Inferior parietal cortex (tissue), 1 donor: ENCODE measurements around the gene SCN4B.
A peak's percentile ranks its signal among the peaks of the same experiment; 100 is the strongest.

ENCODE experiments used
- DNase-seq: peaks from one replicate; pipeline ENCODE4 v3.0.0-alpha.2; 2016; ENCODE audit errors: extremely low spot score

SCN4B gene

DNA sequence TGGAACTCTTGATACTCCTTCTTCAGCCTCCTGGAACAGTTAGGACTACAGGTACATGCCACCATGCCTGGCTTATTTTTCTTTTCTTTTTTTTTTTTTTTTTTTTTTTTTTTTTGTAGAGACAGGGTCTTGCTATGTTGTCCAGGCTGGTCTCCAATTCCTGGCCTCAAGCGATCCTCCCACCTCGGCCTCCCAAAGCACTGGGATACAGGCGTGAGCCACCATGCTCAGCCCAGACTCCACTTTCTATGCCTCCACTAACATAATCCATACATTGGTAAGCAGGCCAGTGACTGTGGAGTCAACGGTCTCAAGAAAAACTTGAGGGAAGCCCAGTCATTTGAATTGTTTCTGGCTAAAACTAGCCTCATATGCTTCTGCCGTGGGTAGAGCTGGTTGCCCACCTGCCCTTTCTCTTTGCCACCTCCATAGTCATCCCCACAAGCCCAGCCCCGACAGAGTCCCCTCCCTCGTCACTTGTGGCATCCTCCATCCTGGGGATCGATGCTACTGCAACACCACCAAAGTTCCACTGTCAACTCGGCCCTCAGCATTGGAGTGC, 21.5 kb upstream of the SCN4B start:
- DNase-seq: no peak

DNA sequence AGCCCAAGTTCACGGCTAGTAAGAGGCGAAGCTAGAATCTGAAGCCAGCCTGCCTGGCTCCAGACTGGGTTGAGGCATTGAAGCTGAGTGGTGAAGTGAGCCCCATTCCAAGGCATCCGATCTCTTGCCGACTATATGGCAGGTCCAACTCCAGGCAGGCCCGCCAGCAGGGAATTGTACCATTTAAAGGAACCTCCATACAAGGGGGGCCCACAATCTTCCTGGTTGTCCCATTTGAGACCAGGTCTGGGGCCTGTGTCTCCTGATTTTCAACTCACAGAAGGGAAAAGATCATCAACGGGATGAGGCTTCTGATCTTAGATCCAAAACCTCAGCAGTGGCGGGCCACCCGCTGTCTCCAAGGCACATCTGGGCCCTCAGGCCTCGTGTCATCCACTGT, 19.7 kb upstream of the SCN4B start:
- DNase-seq: no peak

DNA sequence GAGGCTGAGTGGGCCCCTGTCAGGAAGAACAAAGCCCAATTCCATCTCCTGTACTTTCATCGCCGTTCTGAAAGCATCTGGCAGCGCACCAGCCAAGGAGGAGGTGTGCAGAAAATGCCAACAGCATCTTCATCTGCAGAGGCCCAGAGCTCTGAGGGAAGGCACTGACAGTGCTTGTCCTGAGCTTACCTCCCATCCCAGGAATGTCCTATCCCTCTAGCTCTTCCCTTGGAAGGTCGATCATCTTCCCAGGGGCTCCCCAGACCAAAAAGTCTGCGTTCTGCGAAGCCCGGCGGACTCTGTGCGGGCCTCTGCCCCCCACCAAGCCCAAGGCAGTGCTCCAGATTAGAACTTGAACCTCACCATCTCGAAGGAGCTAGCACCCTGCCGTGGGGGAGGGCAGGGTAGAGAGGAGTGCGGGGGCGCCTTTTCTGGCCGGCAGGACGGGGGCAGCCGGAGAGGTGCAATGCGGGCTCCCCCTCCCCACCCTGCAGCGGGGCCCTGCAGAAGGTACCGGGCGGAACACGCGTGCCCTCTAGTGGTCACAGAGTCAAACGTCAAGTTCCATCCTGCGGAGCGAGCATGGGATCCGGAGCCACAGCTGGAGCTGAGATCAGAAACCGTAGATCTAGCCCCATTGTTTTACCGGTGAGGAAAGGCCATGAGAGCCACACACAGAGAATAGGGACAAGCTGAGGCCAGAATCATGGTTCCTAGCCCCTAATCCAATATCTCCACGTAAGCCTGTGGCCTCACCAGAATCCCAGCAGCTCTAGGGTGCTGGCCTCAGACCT, 18.8 kb upstream of the SCN4B start:
- peak; percentile 93 for DNase-seq

DNA sequence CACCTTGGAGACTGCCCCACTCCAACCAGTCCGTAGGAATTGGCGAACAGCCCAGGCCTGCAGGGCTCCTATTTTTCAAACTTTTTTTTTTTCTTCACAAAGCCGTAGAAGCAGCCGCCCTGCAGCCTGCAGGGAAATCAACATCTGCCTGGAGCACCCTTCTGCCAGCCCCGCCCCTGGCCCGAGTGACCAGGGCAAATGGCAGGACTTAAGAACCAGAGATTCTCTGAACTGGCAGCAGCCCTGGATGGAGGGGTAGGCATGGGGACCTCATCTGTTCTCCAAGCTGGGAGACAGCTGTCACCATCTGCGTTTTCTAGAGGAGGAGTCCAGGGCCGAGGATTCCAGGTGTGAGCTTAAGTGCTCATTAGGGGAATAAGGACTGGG, 18.3 kb upstream of the SCN4B start:
- no peak for DNase-seq

DNA sequence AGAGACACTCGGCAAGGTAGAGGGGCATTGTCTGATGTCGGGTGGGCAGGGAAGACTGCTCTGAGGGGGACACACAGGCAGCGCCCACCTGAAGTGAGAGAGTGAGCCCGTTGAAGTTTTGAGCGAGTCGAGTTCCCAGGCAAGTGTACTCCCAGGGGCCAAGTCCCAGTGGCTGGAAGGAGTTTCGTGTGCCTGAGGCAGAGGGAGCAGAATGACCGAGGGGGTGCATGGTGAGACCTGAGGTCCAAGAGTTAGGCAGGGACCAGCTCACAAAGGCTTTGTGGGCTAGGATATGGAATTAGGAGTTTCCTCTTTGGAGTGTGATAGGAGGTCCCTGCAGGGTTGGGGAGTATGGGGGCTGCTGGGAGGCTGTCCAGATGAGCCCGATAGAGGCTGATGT, 17.6 kb upstream of the SCN4B start:
- DNase-seq: no peak

DNA sequence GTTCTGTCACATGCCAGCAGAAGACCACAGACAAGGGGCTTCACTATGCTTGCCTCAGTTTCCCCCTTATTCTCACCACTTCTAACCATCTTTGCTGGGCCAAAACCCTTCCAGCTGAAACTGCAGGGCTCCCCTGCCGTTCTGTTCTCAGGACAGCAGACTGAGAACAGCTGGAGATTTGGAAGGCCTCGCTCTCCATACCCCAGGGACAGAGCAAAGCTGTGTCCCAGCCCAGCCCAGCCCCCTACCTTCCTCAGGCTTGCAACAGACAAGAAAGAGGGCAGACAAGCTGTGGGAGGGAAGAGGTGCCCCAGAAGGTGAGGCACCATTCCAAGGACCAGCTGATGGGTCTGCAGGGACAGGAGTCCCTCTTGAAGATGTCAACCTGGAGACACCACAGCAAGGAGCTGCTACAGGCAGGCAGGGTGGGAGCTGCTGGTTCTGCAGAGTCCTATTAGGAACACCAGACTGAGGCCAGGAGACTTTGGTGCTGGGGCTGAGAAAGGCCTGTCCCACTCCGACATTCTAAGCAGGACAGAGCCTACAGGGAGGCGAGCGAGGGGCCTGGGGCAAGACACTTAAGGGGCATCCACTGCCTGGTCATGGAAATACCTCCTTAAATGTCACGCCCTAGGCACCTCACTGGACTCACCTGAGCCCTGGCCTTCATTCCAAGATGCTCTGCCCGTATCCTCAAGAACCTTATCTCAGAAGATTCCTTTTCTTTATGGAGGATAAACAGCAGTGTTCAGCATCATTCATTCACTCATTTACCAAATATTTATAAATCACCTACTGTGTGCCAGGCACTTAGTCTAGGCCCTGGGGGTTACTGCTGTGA, 16.9 kb upstream of the SCN4B start:
- no peak for DNase-seq

DNA sequence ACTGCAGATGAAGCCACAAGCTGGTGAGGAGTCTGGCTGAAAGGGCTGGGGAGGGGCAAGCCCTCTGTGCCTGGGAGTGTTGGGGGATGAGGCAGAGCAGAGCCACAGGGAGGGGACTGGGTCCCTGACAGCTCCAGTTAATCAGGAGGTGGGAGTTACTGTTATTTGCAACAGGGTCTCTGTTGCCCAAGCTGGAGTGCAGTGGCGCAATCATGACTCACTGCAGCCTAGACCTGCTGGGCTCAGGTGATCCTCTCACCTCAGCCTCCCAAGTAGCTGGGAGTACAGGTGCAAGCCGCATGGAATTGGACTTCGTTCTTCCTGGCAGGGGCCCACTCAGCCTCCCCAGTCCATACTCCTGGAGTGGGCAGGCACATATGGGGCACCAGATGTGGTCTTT, 16.1 kb upstream of the SCN4B start:
- DNase-seq: no peak

DNA sequence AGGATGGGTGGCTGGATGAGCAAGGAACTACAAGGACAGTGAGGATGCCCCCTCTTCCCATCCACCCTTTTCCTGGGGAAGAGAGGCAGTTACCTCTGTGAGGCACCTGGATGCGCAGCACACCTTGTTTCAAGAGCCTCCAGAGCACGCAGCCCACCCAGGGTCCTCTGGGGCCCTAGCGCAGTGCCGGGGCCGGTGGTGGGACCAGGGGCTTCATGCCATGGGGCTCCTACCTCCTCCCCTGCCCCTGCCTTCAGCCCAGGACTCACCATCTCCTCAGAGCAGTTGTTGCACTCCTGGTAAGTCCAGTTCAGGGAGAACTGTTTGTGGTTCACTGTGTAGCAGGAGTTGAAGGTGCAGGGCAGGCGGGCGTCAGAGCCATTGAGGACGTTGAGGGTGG, 15.7 kb upstream of the SCN4B start:
- DNase-seq: no peak

DNA sequence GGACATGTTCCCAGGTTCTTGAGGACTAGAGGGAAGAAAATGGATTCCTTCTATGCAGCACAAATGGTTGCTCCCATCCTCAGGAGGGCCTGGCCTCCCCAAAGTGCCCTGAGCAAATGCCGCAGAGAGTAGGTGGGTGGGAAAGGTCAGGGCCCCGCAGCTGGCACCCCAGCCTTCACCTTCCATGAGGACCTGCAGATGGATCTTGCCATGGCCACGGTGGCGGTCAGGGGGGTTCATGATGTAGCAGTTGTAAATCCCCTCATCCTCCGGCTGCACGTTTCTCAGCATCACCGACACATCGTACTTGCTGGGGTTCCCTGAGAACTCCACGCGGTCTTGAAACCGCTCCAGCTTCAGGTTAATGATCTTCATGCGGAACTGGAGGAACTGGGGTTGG, 15.3 kb upstream of the SCN4B start:
- DNase-seq: no peak

DNA sequence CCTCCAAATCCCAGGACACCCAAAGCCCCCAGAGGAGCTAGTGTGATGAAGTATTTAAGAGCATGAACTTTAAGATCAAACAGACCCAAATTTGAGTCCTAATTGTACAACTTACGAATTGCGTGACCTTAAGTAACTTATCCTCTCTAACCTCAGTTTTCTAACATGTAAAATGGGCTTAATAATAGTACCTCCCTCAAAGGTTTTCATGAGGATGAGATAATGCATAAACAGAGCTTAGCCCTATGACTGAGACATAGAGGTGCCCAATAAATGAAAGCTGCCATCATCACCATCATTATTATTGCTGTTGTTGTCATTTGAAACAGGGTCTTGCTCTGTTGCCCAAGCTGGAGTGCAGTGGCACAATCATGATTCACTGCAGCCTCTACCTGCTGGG, 14.6 kb upstream of the SCN4B start:
- DNase-seq: no peak

DNA sequence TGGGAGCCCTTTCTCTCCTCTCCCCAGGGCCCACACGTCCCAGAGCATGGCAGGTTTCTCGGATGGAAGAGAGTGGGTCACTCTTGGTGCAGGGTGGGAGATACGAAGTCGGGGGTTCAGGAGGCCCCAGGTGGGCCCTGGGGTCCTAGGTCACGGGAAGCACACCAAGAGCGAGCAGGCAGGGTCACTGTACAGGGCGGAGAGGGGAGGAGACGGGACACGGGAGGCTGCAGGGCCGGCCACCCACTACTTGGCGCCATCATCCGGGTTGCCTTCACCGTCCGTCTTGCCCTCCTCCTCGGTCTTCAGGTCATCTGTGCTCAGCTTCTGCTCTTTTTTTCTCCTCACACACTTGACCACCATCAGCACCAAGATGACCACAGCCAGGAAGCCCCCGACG, 14.0 kb upstream of the SCN4B start:
- DNase-seq: no peak

DNA sequence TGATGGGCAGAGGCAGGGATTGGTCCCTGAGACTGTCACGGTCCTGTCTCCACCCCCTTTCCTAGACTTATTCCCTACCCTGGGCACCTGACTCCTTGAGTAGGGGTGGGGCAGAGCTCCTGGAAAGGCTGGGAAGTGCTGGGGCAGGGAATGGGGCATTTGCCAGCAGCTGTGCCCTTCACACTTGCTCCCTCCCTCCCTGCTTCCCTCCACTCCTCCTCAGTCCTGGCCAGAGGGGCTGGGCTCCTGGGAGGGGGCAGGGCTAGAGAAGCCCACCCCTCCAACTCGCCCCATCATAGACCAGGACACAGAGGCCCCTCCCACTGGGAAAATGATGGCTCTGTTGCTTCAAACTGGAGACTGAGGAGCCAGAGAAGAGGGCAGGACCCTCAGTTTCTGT, 12.3 kb upstream of the SCN4B start:
- DNase-seq: no peak

DNA sequence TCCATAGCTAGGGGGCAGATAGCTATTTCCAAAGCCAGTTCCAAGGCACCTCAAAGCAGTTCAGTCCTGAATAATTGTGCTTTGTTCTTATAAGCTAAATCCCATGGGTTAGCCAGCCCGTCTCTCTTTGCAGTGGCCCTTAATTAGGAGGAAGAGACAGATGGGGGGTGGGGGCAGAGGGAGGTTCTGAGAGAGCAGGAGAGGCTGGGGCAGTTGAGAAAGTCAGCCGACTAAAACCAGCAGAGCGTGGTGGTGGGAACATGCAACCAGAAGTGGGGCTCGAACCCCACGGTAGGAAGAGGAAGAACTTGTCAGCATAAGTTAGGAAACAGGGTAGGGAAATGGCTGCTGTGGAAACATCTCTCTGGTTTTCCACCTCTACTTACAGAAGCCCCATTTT, 10.9 kb upstream of the SCN4B start:
- no peak for DNase-seq

DNA sequence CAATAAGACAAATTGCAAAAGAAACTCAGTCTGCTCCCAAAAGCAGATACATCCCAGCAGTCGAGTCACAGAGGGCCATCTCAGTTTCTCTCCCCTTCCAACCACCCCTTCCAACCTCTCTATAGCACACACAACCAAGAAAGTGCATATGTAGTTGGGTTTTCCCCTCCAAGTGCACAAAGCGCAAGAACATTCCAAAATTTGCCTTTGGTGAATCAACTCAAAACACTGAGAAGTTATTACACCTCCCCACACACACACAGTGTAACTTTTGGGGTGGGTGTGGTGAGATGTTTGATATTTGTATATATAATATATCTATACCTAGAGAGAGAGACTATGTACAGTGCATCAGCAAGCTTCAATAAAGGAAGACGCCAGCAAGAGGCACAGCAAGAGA, 10.2 kb upstream of the SCN4B start:
- no peak for DNase-seq

DNA sequence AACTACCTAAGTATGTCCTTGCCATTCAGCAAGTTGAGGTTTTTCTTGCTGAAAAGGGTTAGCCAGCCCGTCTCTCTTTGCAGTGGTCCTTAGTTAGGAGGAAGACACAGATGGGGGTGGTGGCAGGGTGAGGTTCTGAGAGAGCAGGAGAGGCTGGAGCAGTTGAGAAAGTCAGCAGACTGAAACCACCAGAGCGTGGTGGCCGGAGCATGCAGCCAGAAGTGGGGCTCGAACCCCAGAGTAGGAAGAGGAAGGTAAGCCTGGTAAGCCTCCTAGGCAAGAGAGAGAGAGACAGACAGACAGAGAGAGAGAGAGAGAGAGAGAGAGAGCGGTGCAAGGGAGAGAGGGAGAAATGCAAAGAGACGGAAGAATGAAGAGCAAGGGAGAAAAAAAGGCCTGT, 9.2 kb upstream of the SCN4B start:
- no peak for DNase-seq

DNA sequence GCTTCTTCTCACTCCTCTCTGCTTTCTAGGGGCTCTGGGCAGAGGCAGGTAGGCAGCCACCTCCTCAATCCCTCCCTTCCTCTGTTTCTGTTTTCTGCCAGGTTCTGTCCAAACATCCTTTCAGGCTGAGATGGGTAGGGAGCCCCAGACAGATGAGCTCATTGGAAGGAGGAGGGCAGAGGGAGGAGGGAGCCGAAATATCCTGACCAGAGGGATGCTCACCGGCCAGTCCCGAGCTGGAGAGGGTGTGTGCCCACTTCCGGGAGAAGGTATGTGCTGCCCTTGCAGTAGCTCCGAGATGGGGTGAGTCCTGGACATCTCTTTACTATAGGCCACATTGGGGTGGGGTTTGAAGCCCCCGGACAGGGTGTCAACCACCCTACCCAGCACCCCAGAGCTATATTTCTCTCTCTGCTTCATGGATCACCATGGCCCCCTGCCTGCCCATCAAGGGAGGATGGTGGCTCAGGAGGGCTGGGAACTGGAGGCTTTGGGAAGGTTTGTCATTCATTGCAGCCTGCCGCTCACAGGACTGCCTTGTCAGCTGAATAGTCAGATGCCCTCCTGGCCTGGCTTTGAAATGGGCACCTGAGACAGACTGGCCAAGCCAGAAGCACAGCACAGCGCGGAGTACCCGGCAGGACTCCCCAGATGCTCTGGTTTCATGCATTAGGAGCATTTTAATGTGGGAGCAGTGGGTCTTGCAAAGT, 4.7 kb upstream of the SCN4B start:
- DNase-seq: no peak

DNA sequence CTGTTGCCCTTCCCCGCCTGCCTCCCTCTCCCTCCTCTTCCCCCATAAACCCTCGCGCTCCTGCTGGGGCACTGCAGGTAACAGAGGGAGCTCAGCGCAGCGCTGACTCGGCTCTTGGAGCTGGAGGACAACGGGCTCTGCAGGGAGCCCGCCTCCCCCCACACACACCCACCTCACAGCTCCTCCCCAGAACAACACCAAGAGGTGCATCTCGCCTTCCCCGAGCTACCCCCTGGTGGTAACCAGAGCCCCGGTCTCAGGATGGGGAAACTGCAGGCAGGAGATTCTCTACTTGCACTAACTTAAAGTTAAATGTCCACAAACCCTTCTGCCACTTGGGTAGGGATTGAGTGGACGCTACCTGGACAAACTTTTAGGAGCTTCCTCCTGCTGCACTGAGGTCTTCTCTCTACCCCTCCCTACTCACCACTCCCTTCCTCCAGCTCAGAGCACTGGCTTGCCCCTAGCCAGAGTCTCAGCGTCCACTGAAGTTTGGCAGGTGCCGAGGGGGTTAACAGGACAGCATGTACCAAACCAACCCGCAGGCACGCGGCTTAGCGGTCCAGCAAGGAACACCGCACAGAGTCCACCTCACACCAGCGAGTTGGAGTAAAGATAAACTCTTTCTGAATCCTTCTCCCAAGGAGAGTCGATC, 4.0 kb upstream of the SCN4B start:
- no peak for DNase-seq

DNA sequence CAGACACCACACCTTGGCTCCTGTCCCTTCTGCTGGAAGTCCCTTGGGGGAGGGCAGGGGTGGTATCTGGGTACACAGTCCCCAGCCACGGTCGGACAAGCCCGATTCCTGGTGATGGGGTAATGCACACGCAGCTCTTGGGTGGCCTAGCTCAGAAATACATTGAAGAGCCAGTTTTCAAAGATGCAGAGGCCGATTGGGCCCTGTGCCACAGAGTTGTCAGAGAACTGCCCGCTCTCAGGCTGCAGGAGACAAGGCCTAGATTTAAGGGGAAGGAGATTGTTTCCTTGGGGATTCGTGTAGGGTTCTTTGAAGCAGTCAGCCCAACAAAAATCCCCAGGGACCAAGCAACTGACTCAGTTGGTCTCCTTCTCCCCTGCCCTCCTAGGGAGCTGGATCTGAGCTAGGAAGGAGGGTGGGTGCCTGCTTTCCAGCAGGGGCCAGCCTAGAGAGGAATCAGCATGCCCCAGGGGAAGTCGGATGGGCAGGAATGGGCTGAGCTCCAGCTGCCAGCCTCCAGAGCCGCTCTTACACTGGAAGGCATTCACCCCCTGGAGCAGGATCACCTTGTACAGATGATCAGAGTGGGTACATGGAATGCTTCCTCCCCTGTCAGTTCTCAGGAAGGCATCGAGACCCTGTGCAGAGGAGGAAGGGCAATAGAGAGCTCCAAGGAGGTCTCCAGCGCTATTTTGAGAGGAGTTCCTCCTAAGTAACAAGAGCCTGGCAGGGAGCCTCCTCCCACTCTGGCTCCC, 3.3 kb upstream of the SCN4B start:
- DNase-seq: no peak

DNA sequence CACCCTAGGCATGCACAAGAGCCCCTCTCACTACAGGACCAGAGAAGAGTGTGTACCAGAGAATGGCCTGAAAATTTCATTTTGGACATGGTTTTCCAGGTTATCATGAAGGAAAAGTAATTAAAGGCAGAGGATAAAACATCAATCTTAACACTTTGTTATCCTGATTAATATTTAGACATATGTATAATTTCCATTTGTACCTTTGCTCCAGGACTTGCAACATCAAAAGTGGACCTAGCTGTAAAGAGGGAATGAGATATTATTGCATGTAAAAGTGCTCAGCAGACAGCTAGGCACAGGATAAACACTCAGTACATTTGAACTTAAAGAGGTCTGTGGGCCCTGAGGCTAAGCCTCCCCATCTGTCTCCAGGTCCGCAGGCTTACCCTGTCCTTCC, 2.0 kb upstream of the SCN4B start:
- DNase-seq: no peak

DNA sequence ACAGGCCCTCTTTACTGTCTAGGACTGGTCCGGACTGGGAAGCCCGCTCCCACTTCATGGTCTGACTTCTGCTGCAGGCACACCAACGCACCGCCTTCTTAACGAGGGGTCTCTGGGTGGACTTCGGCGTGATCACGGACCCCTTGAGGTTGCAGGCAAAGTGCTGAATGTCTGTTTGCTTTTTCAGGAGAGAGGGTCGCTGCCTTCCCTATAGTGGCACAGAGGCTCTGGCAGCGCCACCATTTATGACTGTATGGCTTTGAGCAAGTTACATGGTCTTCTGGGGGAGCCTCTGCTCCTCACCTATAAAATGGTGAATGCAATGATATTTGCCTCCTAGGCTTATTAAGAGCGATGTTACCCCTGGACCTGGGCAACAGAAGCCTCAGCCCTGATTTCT, 1.4 kb upstream of the SCN4B start:
- no peak for DNase-seq

DNA sequence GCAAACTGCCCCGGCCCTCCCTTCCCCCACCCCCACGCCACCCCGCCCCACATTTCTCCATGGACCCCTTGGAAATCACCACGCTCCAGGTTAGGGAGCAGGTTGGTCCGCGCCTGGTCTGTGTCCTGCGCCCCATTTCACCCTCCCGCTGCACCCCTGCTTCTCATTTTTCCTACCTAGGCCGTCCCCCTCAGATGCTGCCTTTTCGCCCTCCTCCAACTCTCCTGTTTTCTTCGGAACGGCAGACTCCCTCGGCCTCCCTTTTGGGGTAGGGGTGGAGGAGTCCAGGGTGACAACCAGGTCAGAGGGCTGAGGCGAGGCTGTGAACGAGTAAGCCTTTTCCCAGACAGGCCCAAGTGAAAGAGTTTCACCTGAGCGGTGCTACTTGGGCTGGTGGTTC, 893 bp upstream of the SCN4B start:
- no peak for DNase-seq
